Stimulated activated CD8-positive, alpha-beta memory T cell treated with anti-CD3 and anti-CD28 coated beads, Interleukin-12 subunit alpha, Interleukin-12 subunit beta, amount 100 ng/mL, for 24 hours (primary cell): ENCODE data around the gene DUSP7.

ENCODE experiments used
- DNase-seq: peaks from one replicate; pipeline ENCODE4 v3.0.0-alpha.2; 2020; ENCODE audit errors: extremely low read depth

The DUSP7 gene

GRCh38 chr3:52086976-52087663 is 30.7 kb upstream of the DUSP7 start:
- no peak for DNase-seq

GRCh38 chr3:52086461-52086860 is 30.1 kb upstream of the DUSP7 start:
- DNase-seq: no peak

GRCh38 chr3:52085681-52086282 is 29.4 kb upstream of the DUSP7 start:
- no peak for DNase-seq

GRCh38 chr3:52084954-52085680 is 28.7 kb upstream of the DUSP7 start:
- no peak for DNase-seq

- no peak for DNase-seq
These were observed 28.0 kb upstream of the DUSP7 start for GRCh38 chr3:52084216-52084945.

GRCh38 chr3:52083556-52084087 is 27.3 kb upstream of the DUSP7 start:
- no peak for DNase-seq

- DNase-seq: no peak
These were observed 26.6 kb upstream of the DUSP7 start for GRCh38 chr3:52082951-52083350.

- no peak for DNase-seq
These were observed 24.7 kb upstream of the DUSP7 start for GRCh38 chr3:52080830-52081719.

GRCh38 chr3:52079958-52080357 is 23.6 kb upstream of the DUSP7 start:
- DNase-seq: no peak

- no peak for DNase-seq
These were observed 22.6 kb upstream of the DUSP7 start for GRCh38 chr3:52078781-52079560.

GRCh38 chr3:52077925-52078324 is 21.6 kb upstream of the DUSP7 start:
- DNase-seq: no peak

GRCh38 chr3:52076896-52077780 is 20.8 kb upstream of the DUSP7 start:
- DNase-seq: no peak

GRCh38 chr3:52073490-52073889 is 17.1 kb upstream of the DUSP7 start:
- no peak for DNase-seq

- no peak for DNase-seq
These were observed 16.1 kb upstream of the DUSP7 start for GRCh38 chr3:52072471-52072870.

GRCh38 chr3:52072020-52072419 is 15.6 kb upstream of the DUSP7 start:
- no peak for DNase-seq

GRCh38 chr3:52070724-52071621 is 14.6 kb upstream of the DUSP7 start:
- DNase-seq: no peak

- DNase-seq: no peak
These were observed 13.5 kb upstream of the DUSP7 start for GRCh38 chr3:52069855-52070254.

GRCh38 chr3:52069135-52069534 is 12.8 kb upstream of the DUSP7 start:
- DNase-seq: no peak
